Stimulated activated CD8-positive, alpha-beta memory T cell treated with anti-CD3 and anti-CD28 coated beads, Interleukin-15, amount 100 ng/mL, for 1 hour (primary cell): Measurements from ENCODE around the gene HLA-E.
A peak's percentile ranks its signal among the peaks of the same experiment; 100 is the strongest.
"Not testable (repeated sequence)": the region's sequence is repeated elsewhere in the genome, so short reads cannot be mapped to it uniquely, and the experiment has no call there.

Experiments used
- DNase-seq: peaks from one replicate; pipeline ENCODE4 v3.0.0-alpha.2; 2020; ENCODE audit warnings: low read depth

The HLA-E gene

DNA sequence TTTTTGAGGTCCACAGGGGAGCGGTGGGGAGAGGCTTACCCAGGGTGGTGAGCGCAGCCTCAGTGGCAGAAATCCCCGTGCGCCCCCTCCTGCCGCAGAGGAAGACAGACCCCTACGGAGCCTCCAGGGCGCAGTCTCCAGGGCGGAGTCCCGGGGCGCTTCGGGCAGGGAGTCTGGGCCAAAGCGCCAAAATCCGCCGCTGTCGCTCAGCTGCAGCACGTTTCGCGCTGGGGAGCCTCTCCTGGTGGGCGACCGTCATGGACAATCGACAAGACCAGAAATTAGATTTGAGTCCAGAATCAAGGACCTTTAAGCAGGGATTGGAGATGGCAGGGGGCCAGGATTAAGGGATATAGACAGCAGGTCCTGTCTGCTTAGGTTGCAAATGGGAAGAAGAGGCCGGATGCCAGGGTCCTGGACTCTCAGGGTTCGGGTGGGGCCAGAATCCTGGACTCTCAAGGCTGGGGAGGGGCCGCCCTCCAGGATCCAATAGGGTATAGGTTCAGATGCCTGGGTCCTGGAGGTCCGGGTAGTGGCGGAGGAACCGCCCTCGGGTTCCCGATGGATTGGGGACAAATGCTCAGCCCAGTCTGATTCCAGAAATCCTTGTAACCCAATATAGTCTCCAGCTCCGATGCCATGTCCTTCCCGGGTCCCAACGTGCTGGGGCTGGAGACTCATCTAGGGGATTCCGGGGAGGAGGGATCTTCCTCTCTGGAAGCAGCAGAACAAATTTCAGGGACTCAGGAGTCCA is 7.9 kb upstream of the HLA-E start:
- no peak for DNase-seq

- peak; percentile 75 for DNase-seq
Measured at GRCh38 chr6:30481965-30482644, 7.2 kb upstream of the HLA-E start.

- no peak for DNase-seq
Measured at GRCh38 chr6:30483677-30484279, 5.5 kb upstream of the HLA-E start.

DNA sequence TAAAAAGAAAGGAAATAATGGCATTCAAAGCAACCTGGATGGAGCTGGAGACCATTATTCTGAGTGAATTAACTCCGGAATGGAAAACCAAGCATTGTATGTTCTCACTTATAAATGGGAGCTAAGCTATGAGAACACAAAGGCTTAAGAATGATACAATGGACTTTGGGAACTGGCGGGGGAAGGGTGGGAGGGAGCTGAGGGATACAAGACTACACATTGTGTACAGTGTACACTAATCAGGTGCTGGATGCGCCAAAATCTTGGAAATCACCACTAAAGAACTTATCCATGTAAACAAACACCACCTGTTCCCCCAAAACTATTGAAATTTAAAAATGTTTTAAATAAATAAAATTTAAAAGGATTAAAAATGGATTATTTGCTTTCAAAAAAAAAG is 4.1 kb upstream of the HLA-E start:
- no peak for DNase-seq

GRCh38 chr6:30487926-30488325 is 1.4 kb upstream of the HLA-E start:
- no peak for DNase-seq

GRCh38 chr6:30488697-30489080 is 620 bp upstream of the HLA-E start:
- not testable (repeated sequence) for DNase-seq

DNA sequence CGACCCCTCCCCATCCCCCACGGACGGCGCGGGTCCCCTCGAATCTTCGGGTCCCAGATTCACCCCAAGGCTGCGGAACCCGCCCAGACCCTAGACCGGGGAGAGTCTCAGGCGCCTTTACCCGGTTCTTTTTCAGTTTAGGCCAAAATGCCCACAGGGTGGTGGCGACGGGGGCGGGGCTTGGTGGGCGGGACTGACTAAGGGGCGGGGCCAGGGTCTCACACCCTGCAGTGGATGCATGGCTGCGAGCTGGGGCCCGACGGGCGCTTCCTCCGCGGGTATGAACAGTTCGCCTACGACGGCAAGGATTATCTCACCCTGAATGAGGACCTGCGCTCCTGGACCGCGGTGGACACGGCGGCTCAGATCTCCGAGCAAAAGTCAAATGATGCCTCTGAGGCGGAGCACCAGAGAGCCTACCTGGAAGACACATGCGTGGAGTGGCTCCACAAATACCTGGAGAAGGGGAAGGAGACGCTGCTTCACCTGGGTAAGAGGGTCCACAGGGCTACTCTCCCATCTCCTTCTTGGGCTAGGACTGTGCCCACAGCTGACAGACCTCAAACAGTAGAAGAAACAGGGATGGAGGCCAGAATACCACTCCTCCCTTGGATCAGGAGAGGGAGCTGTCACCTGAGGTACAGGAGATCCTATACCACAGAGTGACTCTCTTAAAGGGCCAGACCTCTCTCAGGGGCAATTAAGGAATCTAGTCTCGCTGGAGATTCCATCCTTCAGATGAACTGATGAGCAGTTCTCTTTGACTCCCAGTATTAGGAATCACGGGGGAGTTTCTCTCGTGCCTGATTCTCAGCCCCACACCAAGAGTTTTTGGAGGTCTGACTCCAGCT is 942 bp downstream of the HLA-E start:
- DNase-seq = peak; percentile 59

- DNase-seq = not testable (repeated sequence)
Measured at GRCh38 chr6:30491291-30491953, 2.1 kb downstream of the HLA-E start.

- no peak for DNase-seq
Measured at GRCh38 chr6:30491991-30492952, 3.0 kb downstream of the HLA-E start.

DNA sequence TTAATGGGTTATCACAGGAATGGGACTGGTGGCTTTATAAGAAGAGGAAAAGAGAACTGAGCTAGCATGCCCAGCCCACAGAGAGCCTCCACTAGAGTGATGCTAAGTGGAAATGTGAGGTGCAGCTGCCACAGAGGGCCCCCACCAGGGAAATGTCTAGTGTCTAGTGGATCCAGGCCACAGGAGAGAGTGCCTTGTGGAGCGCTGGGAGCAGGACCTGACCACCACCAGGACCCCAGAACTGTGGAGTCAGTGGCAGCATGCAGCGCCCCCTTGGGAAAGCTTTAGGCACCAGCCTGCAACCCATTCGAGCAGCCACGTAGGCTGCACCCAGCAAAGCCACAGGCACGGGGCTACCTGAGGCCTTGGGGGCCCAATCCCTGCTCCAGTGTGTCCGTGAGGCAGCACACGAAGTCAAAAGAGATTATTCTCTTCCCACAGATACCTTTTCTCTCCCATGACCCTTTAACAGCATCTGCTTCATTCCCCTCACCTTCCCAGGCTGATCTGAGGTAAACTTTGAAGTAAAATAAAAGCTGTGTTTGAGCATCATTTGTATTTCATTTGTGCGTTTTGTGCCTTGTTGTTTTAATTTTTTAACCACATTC is 4.4 kb downstream of the HLA-E start:
- no peak for DNase-seq

GRCh38 chr6:30494291-30494861 is 5.1 kb downstream of the HLA-E start:
- DNase-seq = no peak

DNA sequence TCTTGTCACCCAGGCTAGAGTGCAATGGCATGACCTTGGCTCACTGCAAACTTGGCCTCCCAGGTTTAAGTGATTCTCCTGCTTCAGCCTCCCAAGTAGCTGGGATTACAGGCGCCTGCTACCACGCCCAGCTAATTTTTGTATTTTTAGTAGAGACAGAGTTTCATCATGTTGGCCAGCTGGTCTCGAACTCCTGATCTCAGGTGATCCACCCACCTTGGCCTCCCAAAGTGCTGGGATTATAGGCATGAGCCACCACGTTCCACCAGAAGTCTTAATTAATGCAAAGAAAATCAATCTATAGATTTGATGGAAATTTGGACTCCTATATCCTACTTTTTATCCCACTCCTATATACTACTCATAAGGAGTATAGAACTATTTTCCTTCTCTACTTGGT is 5.8 kb downstream of the HLA-E start:
- not testable (repeated sequence) for DNase-seq

- no peak for DNase-seq
Measured at GRCh38 chr6:30495993-30496392, 6.7 kb downstream of the HLA-E start.

DNA sequence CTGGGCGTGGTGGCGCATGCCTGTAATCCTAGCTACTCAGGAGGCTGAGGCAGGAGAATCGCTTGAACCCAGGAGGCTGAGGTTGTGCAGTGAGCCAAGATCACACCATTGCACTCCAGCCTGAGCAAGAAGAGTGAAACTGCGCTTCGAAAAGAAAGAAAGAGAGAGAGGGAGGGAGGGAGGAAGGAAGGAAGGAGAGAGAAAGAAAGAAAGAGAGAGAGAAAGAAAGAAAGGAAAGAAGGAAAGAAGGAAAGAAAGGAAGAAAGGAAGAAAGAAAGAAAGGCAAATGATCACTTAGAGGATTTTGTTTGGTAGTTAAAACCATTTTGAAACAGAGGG is 7.9 kb downstream of the HLA-E start:
- DNase-seq = not testable (repeated sequence)

DNA sequence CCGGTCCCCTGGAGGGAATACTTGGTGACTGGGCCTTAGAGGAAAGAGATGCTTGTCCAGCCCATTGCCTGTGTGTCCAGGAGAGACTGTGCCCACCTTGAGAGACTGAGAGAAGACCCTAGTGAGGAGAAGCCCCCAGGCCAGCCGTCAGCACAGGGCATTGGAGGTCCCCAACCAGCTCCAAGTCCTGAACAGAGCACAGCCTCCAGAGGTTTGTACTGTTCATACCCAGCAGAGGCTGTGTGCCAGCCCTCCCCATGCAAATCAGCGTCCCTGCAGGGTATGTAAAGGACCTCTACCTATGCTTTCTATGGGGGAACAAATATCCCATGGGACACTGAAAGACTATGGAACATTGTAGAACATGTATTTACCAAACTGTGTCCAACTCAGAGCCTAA is 8.4 kb downstream of the HLA-E start:
- no peak for DNase-seq

DNA sequence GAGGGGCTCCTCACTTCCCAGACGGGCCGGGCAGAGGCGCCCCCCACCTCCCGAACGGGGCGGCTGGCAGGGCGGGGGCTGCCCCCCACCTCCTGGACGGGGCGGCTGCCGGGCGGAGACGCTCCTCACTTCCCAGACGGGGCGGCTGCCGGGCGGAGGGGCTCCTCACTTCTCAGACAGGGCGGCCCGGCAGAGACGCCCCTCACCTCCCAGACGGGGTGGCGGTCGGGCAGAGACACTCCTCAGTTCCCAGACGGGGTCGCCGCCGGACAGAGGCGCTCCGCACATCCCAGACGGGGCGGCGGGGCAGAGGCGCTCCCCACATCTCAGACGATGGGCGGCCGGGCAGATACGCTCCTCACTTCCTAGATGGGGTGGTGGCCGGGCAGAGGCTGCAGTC is 9.4 kb downstream of the HLA-E start:
- DNase-seq = not testable (repeated sequence)

DNA sequence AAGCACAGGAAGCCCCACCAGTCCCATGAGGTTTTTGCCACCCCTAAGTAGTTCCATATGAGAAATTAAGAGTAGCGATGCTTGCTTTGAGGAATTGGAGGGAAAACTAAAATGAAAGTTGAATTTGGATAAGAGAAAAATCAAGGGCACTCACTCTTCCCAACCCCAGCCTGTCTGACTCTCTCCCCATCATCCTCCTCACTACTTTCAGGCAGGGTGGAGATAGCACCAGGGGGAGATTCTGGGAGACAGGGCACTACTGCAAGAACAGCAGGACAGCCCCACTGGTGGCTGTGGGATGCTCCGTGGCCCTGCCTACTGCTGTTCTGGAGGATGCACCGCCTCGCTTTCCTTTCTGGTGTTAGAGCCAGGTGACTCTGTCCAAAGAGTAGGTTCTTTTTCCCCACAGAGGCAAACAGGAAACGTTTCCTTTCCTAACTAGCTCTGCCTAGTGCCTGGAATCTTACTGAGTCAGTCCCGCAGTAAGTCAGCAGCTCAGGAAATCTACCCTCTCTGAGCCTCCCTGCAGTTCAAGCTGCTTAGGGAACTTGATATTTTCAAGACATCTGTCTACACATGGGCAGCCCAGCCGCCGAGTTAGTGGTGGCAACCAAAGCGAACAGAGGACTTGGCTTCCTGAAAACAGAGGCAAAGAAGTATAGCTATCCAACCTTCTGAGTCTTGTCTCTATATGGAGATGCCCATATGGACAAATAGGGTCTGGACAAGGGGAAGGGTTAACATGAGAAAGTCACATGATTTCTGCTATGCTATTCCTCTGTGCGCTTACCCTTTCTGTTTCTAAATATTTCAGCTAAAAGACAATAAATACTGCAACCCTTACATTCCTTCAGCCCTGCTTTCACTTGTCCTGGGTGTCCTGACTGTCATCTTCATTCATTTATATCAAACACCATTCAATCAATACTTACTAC is 11.4 kb downstream of the HLA-E start:
- DNase-seq = no peak

- DNase-seq = no peak
Measured at GRCh38 chr6:30507849-30508827, 18.8 kb downstream of the HLA-E start.
